OCI-LY7 (cell line): ENCODE measurements around the gene CYRIA. TPM values are rescaled to one million over a fixed set of nuclear protein-coding genes. Genes with fewer than 3 reads are reported as not detected.

Experiments used
- BruUV-seq: library from RNA; stranded (reverse); fragments of 400-500 nt; replicated peaks from 2 replicates; lab custom pipeline; 2021; lab: Mats Ljungman, UMichigan
- CTCF ChIA-PET: fragments of 300-600 bp; sonication (Branson Sonifier 250); formaldehyde crosslinking; loops from one replicate; lab custom pipeline; 2022; ENCODE audit warnings: antibody characterized with exemption; ENCODE audit not compliant: unreplicated experiment; lab: Charles Lee
- POLR2A ChIA-PET: fragments of 300-600 bp; sonication (Branson Sonifier 250); formaldehyde crosslinking; loops from one replicate; lab custom pipeline; 2022; ENCODE audit warnings: antibody characterized with exemption; lab: Charles Lee
- DNase-seq: peaks from one replicate; pipeline ENCODE4 v3.0.0-alpha.2; 2015; ENCODE audit warnings: low spot score
- H2AFZ ChIP-seq: fragments of 200-600 bp; sonication (generic), shearing (Covaris generic); 2 replicates; pipeline ENCODE4 v1.6.1; 2014; ENCODE audit warnings: mild to moderate bottlenecking, antibody characterized with exemption, low read length, moderate library complexity
- H3K27ac ChIP-seq: fragments of 200-600 bp; sonication (generic); 2 replicates; pipeline ENCODE4 v1.5.1; 2014; ENCODE audit warnings: mixed run types, low read depth, mild to moderate bottlenecking, moderate library complexity, low read length, inconsistent platforms; ENCODE audit not compliant: poor library complexity, severe bottlenecking
- H3K36me3 ChIP-seq: fragments of 200-600 bp; sonication (generic); 2 replicates; pipeline ENCODE4 v1.6.1; 2014; ENCODE audit warnings: mild to moderate bottlenecking, antibody characterized with exemption, low read length, moderate library complexity, mixed read lengths; ENCODE audit not compliant: insufficient read depth
- H3K4me1 ChIP-seq: fragments of 200-600 bp; sonication (generic); 2 replicates; pipeline ENCODE4 v1.5.1; 2014; ENCODE audit warnings: mild to moderate bottlenecking, low read length; ENCODE audit not compliant: insufficient read depth, poor library complexity, severe bottlenecking
- H3K4me2 ChIP-seq: fragments of 200-600 bp; sonication (generic); 2 replicates; pipeline ENCODE4 v1.6.1; 2014; ENCODE audit warnings: mild to moderate bottlenecking, low read length
- H3K4me3 ChIP-seq: fragments of 200-600 bp; sonication (generic); 2 replicates; pipeline ENCODE4 v1.5.1; 2014; ENCODE audit warnings: mild to moderate bottlenecking, low read depth, low read length; ENCODE audit not compliant: poor library complexity, severe bottlenecking
- H3K79me2 ChIP-seq: fragments of 200-600 bp; sonication (generic); 2 replicates; pipeline ENCODE4 v1.6.1; 2016; ENCODE audit warnings: low read depth, mild to moderate bottlenecking, low read length, moderate library complexity, mixed read lengths; ENCODE audit not compliant: insufficient read depth
- H3K9me2 ChIP-seq: fragments of 200-600 bp; sonication (generic); 2 replicates; pipeline ENCODE4 v1.6.1; 2016; ENCODE audit warnings: mild to moderate bottlenecking, low read length, mixed read lengths; ENCODE audit not compliant: insufficient read depth
- H3K9me3 ChIP-seq: fragments of 200-600 bp; sonication (generic); 2 replicates; pipeline ENCODE4 v1.6.1; 2014; ENCODE audit warnings: mild to moderate bottlenecking, mixed run types, low read length, mixed read lengths
- H4K20me1 ChIP-seq: fragments of 200-600 bp; sonication (generic); 2 replicates; pipeline ENCODE4 v1.6.1; 2014; ENCODE audit warnings: mild to moderate bottlenecking, antibody characterized with exemption, low read length, moderate library complexity, mixed read lengths; ENCODE audit not compliant: insufficient read depth
- CTCF ChIP-seq: fragments of 200-600 bp; sonication (generic); conservative IDR thresholded peaks from 2 replicates; pipeline ENCODE4 v1.5.1; 2014; ENCODE audit warnings: mild to moderate bottlenecking, antibody characterized with exemption, low read length, moderate library complexity, mixed read lengths
- EZH2phosphoT487 ChIP-seq: fragments of 200-600 bp; sonication (generic); IDR thresholded peaks from 2 replicates; pipeline ENCODE4 v1.6.1; 2018; ENCODE audit warnings: low read depth, borderline replicate concordance, mild to moderate bottlenecking, mixed run types, antibody characterized with exemption, low read length, moderate library complexity, mixed read lengths
- intact Hi-C: fragments of 100-400 bp; cut with micrococcal nuclease; formaldehyde crosslinking; loops from one replicate; pipeline ENCODE4 v1.10.0; 2022; ENCODE audit not compliant: unreplicated experiment
- total RNA-seq, 2 experiments: library from RNA; depleted of rRNA in 1 of 2; stranded (reverse); fragments of >200 nt in 1 of 2; shearing (Covaris generic) in 1 of 2; gene quantifications; 2 replicates each; pipeline ENCODE4 v1.2.3, GENCODE V29; 2014 to 2022

CYRIA gene
- total RNA-seq, 2 experiments from 2014 or later, result 5.0 to 11.7 TPM

- Histone ChIP-seq H3K4me2 (no peak overlapping the region), H3K79me2 (no peaks in the 10 kb centered on the region), H3K4me1 (peaks cover 36% of the 10 kb centered on the region), H3K4me3 (no peak overlapping the region), H3K9me2 (no peaks in the 10 kb centered on the region), H3K27ac (no peak overlapping the region), H2AFZ (no peak overlapping the region), H3K9me3 (no peaks in the 10 kb centered on the region), H3K36me3 (no peaks in the 10 kb centered on the region), H4K20me1 (no peaks in the 10 kb centered on the region)
- no TSS peak for BruUV-seq
- DNase-seq, result no peak
- TF ChIP-seq EZH2phosphoT487 (no peak), CTCF (no peak)
- intact Hi-C loops, result no loop called here
- ChIA-PET CTCF (interaction anchor here (1.0 kb wide), 1 partner anchor 19 kb away, joined by 4 read pairs; no protein-coding TSS in a partner anchor), POLR2A (interaction anchor here (1.0 to 2.1 kb wide), 6 partner anchors 9 to 18 kb away, joined by 3 to 13 read pairs (median 6); no protein-coding TSS in a partner anchor)
Measured at GRCh38 chr2:16645775-16646559, 19.7 kb downstream of the CYRIA start.

- DNase-seq, result no peak
- ChIA-PET POLR2A (interaction anchor here (1.1 to 1.8 kb wide), 3 partner anchors 10 to 17 kb away, joined by 6 to 11 read pairs (median 11); no protein-coding TSS in a partner anchor), CTCF (no interaction called here)
- no peak overlapping the region for H3K27ac ChIP-seq
- intact Hi-C loops, result no loop called here
- peaks cover 30% of the 10 kb centered on the region for H3K4me1 ChIP-seq
- H3K4me3 ChIP-seq, result no peak overlapping the region
- no peaks in the 10 kb centered on the region for H3K9me2 ChIP-seq
- H4K20me1 ChIP-seq, result no peaks in the 10 kb centered on the region
- no peaks in the 10 kb centered on the region for H3K79me2 ChIP-seq
- TF ChIP-seq CTCF, result no peak
- TF ChIP-seq EZH2phosphoT487, result no peak
- no TSS peak for BruUV-seq
- H3K36me3 ChIP-seq, result no peaks in the 10 kb centered on the region
- H2AFZ ChIP-seq, result no peak overlapping the region
- no peaks in the 10 kb centered on the region for H3K9me3 ChIP-seq
- H3K4me2 ChIP-seq, result no peak overlapping the region
Measured at GRCh38 chr2:16645088-16645487, 20.5 kb downstream of the CYRIA start.
